HCT116 (cell line): ENCODE measurements around the gene MTLN. TPM values are rescaled to one million over a fixed set of nuclear protein-coding genes. Genes with fewer than 3 reads are reported as not detected.

Experiments used
- ATAC-seq: fragments of 200-7000 bp; cut with Tn5 transposase; 2 replicates; pipeline ENCODE4 v1.9.1; 2020; ENCODE audit warnings: mild to moderate bottlenecking, moderate library complexity
- BruUV-seq: library from RNA; stranded (reverse); fragments of 400-500 nt; replicated peaks from 2 replicates; lab custom pipeline; 2021; lab: Mats Ljungman, UMichigan
- CTCF ChIA-PET: fragments of 300-600 bp; sonication (Branson Sonifier 250); formaldehyde crosslinking; loops from one replicate; lab custom pipeline; 2021; ENCODE audit warnings: antibody characterized with exemption; lab: Charles Lee
- POLR2A ChIA-PET: fragments of 300-600, 350-600 bp; sonication (Branson Sonifier 250); formaldehyde crosslinking; loops from one replicate; lab custom pipeline; 2021; ENCODE audit warnings: antibody characterized with exemption; lab: Charles Lee
- RAD21 ChIA-PET, 2 experiments: fragments of 300-600 bp; sonication (Branson Sonifier 250); formaldehyde crosslinking; loops; one replicate each; lab custom pipeline; 2023; ENCODE audit warnings: low total read pairs in 2 of 2; ENCODE audit not compliant: uncharacterized antibody in 2 of 2, unreplicated experiment in 2 of 2, low non-redundant PET in 1 of 2; lab: Charles Lee
- DNase-seq: peaks from one replicate; pipeline ENCODE4 v3.0.0-alpha.2; 2010; ENCODE audit warnings: low read depth, low spot score
- H2AFZ ChIP-seq: fragments of 200-600 bp; shearing (Covaris generic), sonication (generic); 2 replicates; pipeline ENCODE4 v1.6.1; 2017; ENCODE audit warnings: low read depth, mixed run types, mixed read lengths, antibody characterized with exemption, low read length; ENCODE audit not compliant: poor library complexity, severe bottlenecking
- H3K27ac ChIP-seq: 2 replicates; pipeline ENCODE4 v1.5.1; 2012; ENCODE audit warnings: low read depth, low read length
- H3K27me3 ChIP-seq: fragments of 200-600 bp; sonication (generic); 2 replicates; pipeline ENCODE4 v1.6.1; 2016; ENCODE audit warnings: mixed run types, low read length, mixed read lengths; ENCODE audit not compliant: insufficient read depth
- H3K36me3 ChIP-seq, 2 experiments: fragments of 200-500 bp in 1 of 2; fragments of 200-600 bp in 1 of 2; sonication (Bioruptor generic) in 1 of 2; sonication (generic) in 1 of 2; 2 replicates each; pipeline versions ENCODE4 v1.5.1 to v1.6.1; 2014 to 2016; ENCODE audit warnings: low read length in 2 of 2, inconsistent platforms in 1 of 2, mixed read lengths in 1 of 2, mixed run types in 1 of 2; ENCODE audit not compliant: insufficient read depth in 2 of 2, control insufficient read depth in 1 of 2
- H3K4me1 ChIP-seq, 2 experiments: fragments of 200-600 bp in 1 of 2; sonication (generic) in 1 of 2; 2 replicates each; pipeline versions ENCODE4 v1.5.1 to v1.6.1; 2012 to 2017; ENCODE audit warnings: low read length in 2 of 2, inconsistent platforms in 1 of 2, mild to moderate bottlenecking in 1 of 2, mixed read lengths in 1 of 2, mixed run types in 1 of 2, moderate library complexity in 1 of 2; ENCODE audit not compliant: insufficient read depth in 2 of 2, control insufficient read depth in 1 of 2
- H3K4me2 ChIP-seq: fragments of 200-600 bp; sonication (generic); 2 replicates; pipeline ENCODE4 v1.6.1; 2017; ENCODE audit warnings: mixed run types, low read length, mixed read lengths
- H3K4me3 ChIP-seq, 2 experiments: fragments of 200-600 bp in 1 of 2; sonication (generic) in 1 of 2; replicated peaks in 1 of 2; 2 replicates each; pipeline ENCODE4 v1.5.1; 2011 to 2016; ENCODE audit warnings: low read length in 2 of 2, control low read depth in 1 of 2, low read depth in 1 of 2, mild to moderate bottlenecking in 1 of 2, mixed read lengths in 1 of 2, mixed run types in 1 of 2
- H3K79me2 ChIP-seq: fragments of 200-600 bp; sonication (generic); 2 replicates; pipeline ENCODE4 v1.6.1; 2017; ENCODE audit warnings: mild to moderate bottlenecking, mixed run types, low read length, moderate library complexity, mixed read lengths; ENCODE audit not compliant: insufficient read depth
- H3K9ac ChIP-seq: fragments of 200-600 bp; sonication (generic); 2 replicates; pipeline ENCODE4 v1.6.1; 2016; ENCODE audit warnings: low read length, mixed read lengths
- H3K9me2 ChIP-seq: fragments of 200-600 bp; sonication (generic), shearing (Covaris generic); 2 replicates; pipeline ENCODE4 v1.6.1; 2017; ENCODE audit warnings: mixed run types, mild to moderate bottlenecking, moderate library complexity; ENCODE audit not compliant: insufficient read depth
- H3K9me3 ChIP-seq, 2 experiments: fragments of 200-500 bp in 1 of 2; fragments of 200-600 bp in 1 of 2; sonication (Bioruptor generic) in 1 of 2; sonication (generic) in 1 of 2; 2 replicates each; pipeline ENCODE4 v1.6.1; 2014 to 2017; ENCODE audit warnings: low read length in 2 of 2, mixed read lengths in 2 of 2, inconsistent platforms in 1 of 2, low read depth in 1 of 2, mild to moderate bottlenecking in 1 of 2, mixed run types in 1 of 2, moderate library complexity in 1 of 2; ENCODE audit not compliant: control insufficient read depth in 1 of 2, insufficient read depth in 1 of 2
- H4K20me1 ChIP-seq: fragments of 200-600 bp; sonication (generic), shearing (Covaris generic); 2 replicates; pipeline ENCODE4 v1.6.1; 2017; ENCODE audit warnings: mixed run types, mild to moderate bottlenecking, moderate library complexity; ENCODE audit not compliant: insufficient read depth
- CBX3 ChIP-seq: IDR thresholded peaks from 2 replicates; pipeline ENCODE4 v1.6.1; 2012; ENCODE audit warnings: low read depth
- EZH2 ChIP-seq: fragments of 200-600 bp; sonication (generic); IDR thresholded peaks from 2 replicates; pipeline ENCODE4 v1.6.1; 2017; ENCODE audit warnings: antibody characterized with exemption, mixed run types
- EZH2phosphoT487 ChIP-seq: fragments of 200-600 bp; IDR thresholded peaks from 2 replicates; pipeline ENCODE4 v1.6.1; 2018; ENCODE audit warnings: antibody characterized with exemption, borderline replicate concordance
- POLR2A ChIP-seq: IDR thresholded peaks from 2 replicates; pipeline ENCODE4 v1.7.0; 2011; ENCODE audit warnings: borderline replicate concordance; ENCODE audit not compliant: insufficient read depth, insufficient read length; ENCODE audit errors: extremely low read depth
- SIN3A ChIP-seq: IDR thresholded peaks from 2 replicates; pipeline ENCODE4 v1.6.1; 2012; ENCODE audit warnings: low read depth
- SP1 ChIP-seq: IDR thresholded peaks from 2 replicates; pipeline ENCODE4 v1.6.1; 2012; ENCODE audit warnings: low read depth
- SRF ChIP-seq: IDR thresholded peaks from 2 replicates; pipeline ENCODE4 v1.6.1; 2012; ENCODE audit warnings: low read depth
- YY1 ChIP-seq: IDR thresholded peaks from 2 replicates; pipeline ENCODE4 v1.6.1; 2011; ENCODE audit warnings: low read length, low read depth, moderate library complexity, mild to moderate bottlenecking; ENCODE audit not compliant: insufficient replicate concordance; ENCODE audit errors: extremely low read depth
- ZFX ChIP-seq: fragments of 450-650 bp; IDR thresholded peaks from 2 replicates; pipeline ENCODE4 v1.6.1; 2017
- intact Hi-C: fragments of 100-400 bp; cut with micrococcal nuclease; formaldehyde crosslinking; loops from 2 replicates; pipeline ENCODE4 v1.10.0; 2022
- total RNA-seq: library from RNA; stranded (reverse); gene quantifications from one replicate; pipeline ENCODE4 v1.2.1, GENCODE V29; 2021; ENCODE audit not compliant: unreplicated experiment
- TF ChIP-seq, protein P1 (sequence below), 3 experiments: fragments of 200-600 bp in 1 of 3; sonication (generic) in 1 of 3; IDR thresholded peaks in 2 of 3; conservative IDR thresholded peaks in 1 of 3; 2 replicates each; pipeline ENCODE4 v1.5.1; 2012 to 2017; ENCODE audit warnings: low read depth in 2 of 3, low read length in 2 of 3, antibody characterized with exemption in 1 of 3, borderline replicate concordance in 1 of 3, control low read depth in 1 of 3, mild to moderate bottlenecking in 1 of 3, mixed read lengths in 1 of 3, mixed run types in 1 of 3, moderate library complexity in 1 of 3; ENCODE audit not compliant: insufficient read depth in 1 of 3
- TF ChIP-seq, protein P2 (sequence below): IDR thresholded peaks from 2 replicates; pipeline ENCODE4 v1.6.1; 2012; ENCODE audit warnings: low read depth

MTLN gene
- total RNA-seq, 1 experiment from 2014 or later, result 35.7 TPM

DNA sequence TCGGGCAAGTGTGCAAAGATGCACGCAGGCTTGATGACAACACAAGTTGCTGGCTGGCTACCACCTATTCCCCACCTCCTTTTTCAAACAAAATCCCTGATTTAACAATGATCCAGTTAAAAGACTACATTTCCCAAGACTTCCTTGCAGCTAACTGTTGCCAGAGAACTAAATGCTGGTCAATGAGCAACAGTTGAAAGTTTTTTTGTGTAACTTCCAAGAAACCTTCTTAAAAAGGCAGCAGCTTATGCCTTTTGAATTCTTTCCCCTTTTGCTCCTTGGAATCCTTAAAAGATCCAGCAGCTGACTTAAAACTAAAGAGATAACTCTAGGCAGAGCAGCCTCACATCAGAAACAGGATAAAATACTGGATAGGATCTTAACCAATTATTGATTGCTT lies 46.1 kb downstream of the MTLN start:
- no peaks in the 10 kb centered on the region for H4K20me1 ChIP-seq
- POLR2A ChIA-PET, result no interaction called here

More for the DNA sequence above, 46.1 kb downstream of the MTLN start:
- H3K9ac ChIP-seq, result no peak overlapping the region
- CTCF ChIA-PET, result interaction anchor here (1.3 to 2.0 kb wide), 2 partner anchors 9 to 51 kb away, joined by 3 to 7 read pairs; partner anchors contain the start of gene MALL
- no peak overlapping the region for H3K4me3 ChIP-seq
- H3K9me2 ChIP-seq, result no peaks in the 10 kb centered on the region
- no peaks in the 10 kb centered on the region for H3K36me3 ChIP-seq
- intact Hi-C loops, result no loop called here
- no peak overlapping the region for H3K27ac ChIP-seq
- H2AFZ ChIP-seq, result no peak overlapping the region
- H3K4me1 ChIP-seq, result peaks cover 0 to 7% of the 10 kb centered on the region in 2 experiments; a peak in 1 of 4 replicates
- no peak for ATAC-seq
- no peak for DNase-seq
- no peaks in the 10 kb centered on the region for H3K9me3 ChIP-seq
- no peak for TF ChIP-seq YY1
- no peak for TF ChIP-seq ZFX
- no peak for TF ChIP-seq EZH2phosphoT487
- TF ChIP-seq, protein P1, sequence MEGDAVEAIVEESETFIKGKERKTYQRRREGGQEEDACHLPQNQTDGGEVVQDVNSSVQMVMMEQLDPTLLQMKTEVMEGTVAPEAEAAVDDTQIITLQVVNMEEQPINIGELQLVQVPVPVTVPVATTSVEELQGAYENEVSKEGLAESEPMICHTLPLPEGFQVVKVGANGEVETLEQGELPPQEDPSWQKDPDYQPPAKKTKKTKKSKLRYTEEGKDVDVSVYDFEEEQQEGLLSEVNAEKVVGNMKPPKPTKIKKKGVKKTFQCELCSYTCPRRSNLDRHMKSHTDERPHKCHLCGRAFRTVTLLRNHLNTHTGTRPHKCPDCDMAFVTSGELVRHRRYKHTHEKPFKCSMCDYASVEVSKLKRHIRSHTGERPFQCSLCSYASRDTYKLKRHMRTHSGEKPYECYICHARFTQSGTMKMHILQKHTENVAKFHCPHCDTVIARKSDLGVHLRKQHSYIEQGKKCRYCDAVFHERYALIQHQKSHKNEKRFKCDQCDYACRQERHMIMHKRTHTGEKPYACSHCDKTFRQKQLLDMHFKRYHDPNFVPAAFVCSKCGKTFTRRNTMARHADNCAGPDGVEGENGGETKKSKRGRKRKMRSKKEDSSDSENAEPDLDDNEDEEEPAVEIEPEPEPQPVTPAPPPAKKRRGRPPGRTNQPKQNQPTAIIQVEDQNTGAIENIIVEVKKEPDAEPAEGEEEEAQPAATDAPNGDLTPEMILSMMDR (IDR thresholded peaks at IDR 0.05 in 2 of 3, conservative IDR thresholded peaks at IDR 0.05 in 1 of 3; ENCODE audit: borderline replicate concordance in 1 of 3, insufficient read depth in 1 of 3, low read depth in 2 of 3, low read length in 2 of 3), result no peak
- no peak for TF ChIP-seq SP1
- TF ChIP-seq POLR2A, result no peak
- TF ChIP-seq, protein P2, sequence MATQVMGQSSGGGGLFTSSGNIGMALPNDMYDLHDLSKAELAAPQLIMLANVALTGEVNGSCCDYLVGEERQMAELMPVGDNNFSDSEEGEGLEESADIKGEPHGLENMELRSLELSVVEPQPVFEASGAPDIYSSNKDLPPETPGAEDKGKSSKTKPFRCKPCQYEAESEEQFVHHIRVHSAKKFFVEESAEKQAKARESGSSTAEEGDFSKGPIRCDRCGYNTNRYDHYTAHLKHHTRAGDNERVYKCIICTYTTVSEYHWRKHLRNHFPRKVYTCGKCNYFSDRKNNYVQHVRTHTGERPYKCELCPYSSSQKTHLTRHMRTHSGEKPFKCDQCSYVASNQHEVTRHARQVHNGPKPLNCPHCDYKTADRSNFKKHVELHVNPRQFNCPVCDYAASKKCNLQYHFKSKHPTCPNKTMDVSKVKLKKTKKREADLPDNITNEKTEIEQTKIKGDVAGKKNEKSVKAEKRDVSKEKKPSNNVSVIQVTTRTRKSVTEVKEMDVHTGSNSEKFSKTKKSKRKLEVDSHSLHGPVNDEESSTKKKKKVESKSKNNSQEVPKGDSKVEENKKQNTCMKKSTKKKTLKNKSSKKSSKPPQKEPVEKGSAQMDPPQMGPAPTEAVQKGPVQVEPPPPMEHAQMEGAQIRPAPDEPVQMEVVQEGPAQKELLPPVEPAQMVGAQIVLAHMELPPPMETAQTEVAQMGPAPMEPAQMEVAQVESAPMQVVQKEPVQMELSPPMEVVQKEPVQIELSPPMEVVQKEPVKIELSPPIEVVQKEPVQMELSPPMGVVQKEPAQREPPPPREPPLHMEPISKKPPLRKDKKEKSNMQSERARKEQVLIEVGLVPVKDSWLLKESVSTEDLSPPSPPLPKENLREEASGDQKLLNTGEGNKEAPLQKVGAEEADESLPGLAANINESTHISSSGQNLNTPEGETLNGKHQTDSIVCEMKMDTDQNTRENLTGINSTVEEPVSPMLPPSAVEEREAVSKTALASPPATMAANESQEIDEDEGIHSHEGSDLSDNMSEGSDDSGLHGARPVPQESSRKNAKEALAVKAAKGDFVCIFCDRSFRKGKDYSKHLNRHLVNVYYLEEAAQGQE, result no peak
- no peak for TF ChIP-seq SRF
- TF ChIP-seq EZH2, result no peak
- TF ChIP-seq CBX3, result no peak
- no peak for TF ChIP-seq SIN3A
- RAD21 ChIA-PET, result no interaction called here
- H3K27me3 ChIP-seq, result no peaks in the 10 kb centered on the region
- H3K79me2 ChIP-seq, result no peaks in the 10 kb centered on the region
- no TSS peak for BruUV-seq
- no peak overlapping the region for H3K4me2 ChIP-seq

Other genes with a start within 250 kb of the MTLN start
- 223 TPM for gene MALL, start 96.7 kb downstream of the MTLN start, total RNA-seq
- 4.7 TPM for gene NPHP1, start 7.5 kb downstream of the MTLN start, total RNA-seq